ENCODE data around the gene TRIM17. TPM values are rescaled to one million over a fixed set of nuclear protein-coding genes. Genes with fewer than 3 reads are reported as not detected.

Gene TRIM17
- total and polyA plus RNA-seq, 2 of the 8 experiments (the other 6 are each of a cell fraction or from before 2014, with no cell fraction given) = 1.1 to 2.2 TPM

DNA sequence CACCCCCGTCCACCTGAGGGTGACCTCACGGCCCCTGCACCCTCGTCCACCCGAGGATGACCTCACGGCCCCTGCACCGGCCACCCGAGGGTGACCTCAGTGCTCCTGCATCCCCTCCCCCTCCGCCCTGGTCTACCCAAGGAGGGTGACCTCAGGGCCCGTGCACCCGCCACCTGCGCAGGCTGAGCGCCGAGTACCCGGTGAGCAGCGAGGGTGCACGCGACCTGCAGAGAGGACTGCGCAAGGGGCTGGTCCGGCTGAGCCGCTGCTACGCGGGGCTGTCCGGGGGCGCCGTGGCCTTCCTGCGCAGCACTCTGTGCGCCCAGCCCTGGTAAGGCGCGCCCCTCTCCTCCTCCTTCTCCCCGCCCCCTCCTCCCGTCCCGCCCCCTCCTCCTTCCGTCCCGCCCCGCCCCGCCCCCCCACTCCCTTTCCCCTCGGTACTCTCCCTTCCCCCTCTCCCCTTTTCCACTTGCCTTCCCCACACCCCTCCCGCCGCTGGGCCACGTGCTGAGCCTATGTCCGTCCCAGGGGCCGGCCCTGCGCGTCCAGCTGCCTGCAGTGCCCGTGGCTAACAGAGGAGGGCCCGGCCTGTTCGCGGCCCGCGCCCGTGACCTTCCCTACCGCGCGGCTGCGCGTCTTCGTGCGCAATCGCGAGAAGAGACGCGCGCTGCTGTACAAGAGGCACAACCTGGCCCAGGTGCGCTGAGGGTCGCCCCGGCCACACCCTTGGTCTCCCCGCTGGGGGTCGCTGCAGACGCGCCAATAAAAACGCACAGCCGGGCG, 38.4 kb downstream of the TRIM17 start (continued):
- peak; percentile 60; the same call in 1 of the 2 replicates for TF ChIP-seq TCF12 (IDR thresholded peaks at IDR 0.05; ENCODE audit: low read depth, low read length)
- TF ChIP-seq KDM4A (IDR thresholded peaks at IDR 0.05; ENCODE audit: low read depth, low read length, severe bottlenecking) = peak; percentile 79
- peak; percentile 40 for TF ChIP-seq ASH2L (IDR thresholded peaks at IDR 0.05; ENCODE audit: low read length)
- TF ChIP-seq, protein P1, sequence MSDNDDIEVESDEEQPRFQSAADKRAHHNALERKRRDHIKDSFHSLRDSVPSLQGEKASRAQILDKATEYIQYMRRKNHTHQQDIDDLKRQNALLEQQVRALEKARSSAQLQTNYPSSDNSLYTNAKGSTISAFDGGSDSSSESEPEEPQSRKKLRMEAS (IDR thresholded peaks at IDR 0.05) = peak; percentile 91
- no peak; the same call in 1 of the 2 replicates for TF ChIP-seq KDM5A (IDR thresholded peaks at IDR 0.05; ENCODE audit: low read length)
- TF ChIP-seq TBP (IDR thresholded peaks at IDR 0.05; ENCODE audit: low read depth, low read length) = no peak; the same call in 1 of the 2 replicates
- peak; percentile 26; the same call in 1 of the 2 replicates for TF ChIP-seq NRF1 (IDR thresholded peaks at IDR 0.05; ENCODE audit: low read depth, low read length)
- no peak for TF ChIP-seq SIRT6 (IDR thresholded peaks at IDR 0.05; ENCODE audit: low read length)
- peak; percentile 16; the same call in 1 of the 2 replicates for TF ChIP-seq CREB1 (IDR thresholded peaks at IDR 0.05)
- no peak for TF ChIP-seq CBX8 (IDR thresholded peaks at IDR 0.05; ENCODE audit: borderline replicate concordance, low read depth, low read length)
- TF ChIP-seq POLR2A (IDR thresholded peaks at IDR 0.05; ENCODE audit: control extremely low read depth in 1 of 2, low read depth in 2 of 2, low read length in 2 of 2) = peak in 1 of 2 experiments; percentile 74; a peak in 2 of 3 replicates
- no peak for TF ChIP-seq TAF7 (optimal IDR thresholded peaks at IDR 0.05; ENCODE audit: borderline replicate concordance, low read depth, low read length)
- no peak for TF ChIP-seq CHD1 (IDR thresholded peaks at IDR 0.05; ENCODE audit: low read depth, low read length)
- no peak for TF ChIP-seq ZNF274 (IDR thresholded peaks at IDR 0.05; ENCODE audit: borderline replicate concordance, extremely low read depth, low read length)
- no peak for TF ChIP-seq SAP30 (IDR thresholded peaks at IDR 0.05; ENCODE audit: insufficient read depth, insufficient replicate concordance, low read length)
- TF ChIP-seq BRCA1 (IDR thresholded peaks at IDR 0.05; ENCODE audit: low read depth, low read length) = peak; percentile 64
- TF ChIP-seq PHF8 (conservative IDR thresholded peaks at IDR 0.05; ENCODE audit: low read depth, low read length) = peak; percentile 63; the same call in 1 of the 2 replicates
- TF ChIP-seq CBX5 (IDR thresholded peaks at IDR 0.05; ENCODE audit: low read depth, low read length) = no peak
- TF ChIP-seq RAD21 (IDR thresholded peaks at IDR 0.05 in 1 of 2, conservative IDR thresholded peaks at IDR 0.05 in 1 of 2; ENCODE audit: low read depth in 2 of 2, low read length in 2 of 2) = peak; percentile 83 to 91
- TF ChIP-seq POLR2AphosphoS5 (IDR thresholded peaks at IDR 0.05; ENCODE audit: low read depth, low read length) = peak; percentile 45; the same call in 1 of the 2 replicates
- TF ChIP-seq RBBP5 (IDR thresholded peaks at IDR 0.05; ENCODE audit: borderline replicate concordance, low read depth, low read length) = peak; percentile 82; the same call in 1 of the 2 replicates
- 0 out of 2 replicates have a peak, but pooled peaks have one; percentile 11 for TF ChIP-seq KDM1A (IDR thresholded peaks at IDR 0.05; ENCODE audit: borderline replicate concordance, low read length)
- TF ChIP-seq NANOG (IDR thresholded peaks at IDR 0.05; ENCODE audit: insufficient read depth, low read depth, low read length, poor library complexity, severe bottlenecking) = no peak
- TF ChIP-seq SIN3A (conservative IDR thresholded peaks at IDR 0.05 in 1 of 2, IDR thresholded peaks at IDR 0.05 in 1 of 2; ENCODE audit: low read depth in 1 of 2, low read length in 2 of 2) = 0 out of 4 replicates have a peak, but pooled peaks have one; percentile 10 to 60
